Hepatocyte (in vitro differentiated cells): ENCODE results near the gene UCP2.

Experiments
- EZH2phosphoT487 ChIP-seq: fragments of 200-600 bp; sonication (generic); IDR thresholded peaks from one replicate; pipeline ENCODE4 v1.6.1; 2018; ENCODE audit warnings: antibody characterized with exemption, mild to moderate bottlenecking, low read depth, moderate library complexity; ENCODE audit not compliant: unreplicated experiment, severe bottlenecking
- TF ChIP-seq, protein P1 (sequence below): fragments of 200-600 bp; sonication (generic); IDR thresholded peaks from 2 replicates; pipeline ENCODE4 v1.5.1; 2016; ENCODE audit warnings: antibody characterized with exemption, mild to moderate bottlenecking; ENCODE audit not compliant: poor library complexity

DNA sequence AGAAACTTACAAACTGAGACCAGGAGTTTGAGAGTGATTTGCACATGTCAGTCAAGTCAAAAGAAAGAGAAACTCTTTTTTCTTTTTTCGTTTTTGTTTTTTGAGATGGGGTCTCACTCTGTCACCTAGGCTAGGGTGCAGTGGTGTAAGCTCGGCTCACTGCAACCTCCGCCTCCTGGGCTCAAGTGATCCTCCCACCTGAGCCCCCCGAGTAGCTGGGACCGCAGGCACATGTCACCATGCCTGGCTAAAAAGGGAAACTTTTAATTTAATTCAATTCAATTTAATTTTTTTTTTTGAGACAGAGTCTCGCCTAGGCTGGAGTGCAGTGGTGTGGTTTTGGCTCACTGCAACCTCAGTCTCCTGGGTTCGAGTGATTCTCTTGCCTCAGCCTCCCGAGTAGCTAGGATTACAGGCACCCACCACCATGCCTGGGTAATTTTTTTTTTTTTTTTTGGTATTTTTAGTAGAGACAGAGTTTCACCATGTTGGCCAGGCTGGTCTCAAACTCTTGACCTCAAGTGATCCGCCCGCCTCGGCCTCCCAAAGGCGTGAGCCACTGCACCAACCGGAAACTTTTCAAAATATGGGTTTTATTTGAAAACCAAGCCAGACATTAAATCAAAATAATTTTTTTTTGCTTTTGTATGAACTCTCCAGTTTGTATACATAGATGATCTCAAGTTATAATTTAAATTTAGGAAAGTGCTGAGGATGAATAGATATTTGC is 16.4 kb upstream of the UCP2 start:
- TF ChIP-seq, protein P1, sequence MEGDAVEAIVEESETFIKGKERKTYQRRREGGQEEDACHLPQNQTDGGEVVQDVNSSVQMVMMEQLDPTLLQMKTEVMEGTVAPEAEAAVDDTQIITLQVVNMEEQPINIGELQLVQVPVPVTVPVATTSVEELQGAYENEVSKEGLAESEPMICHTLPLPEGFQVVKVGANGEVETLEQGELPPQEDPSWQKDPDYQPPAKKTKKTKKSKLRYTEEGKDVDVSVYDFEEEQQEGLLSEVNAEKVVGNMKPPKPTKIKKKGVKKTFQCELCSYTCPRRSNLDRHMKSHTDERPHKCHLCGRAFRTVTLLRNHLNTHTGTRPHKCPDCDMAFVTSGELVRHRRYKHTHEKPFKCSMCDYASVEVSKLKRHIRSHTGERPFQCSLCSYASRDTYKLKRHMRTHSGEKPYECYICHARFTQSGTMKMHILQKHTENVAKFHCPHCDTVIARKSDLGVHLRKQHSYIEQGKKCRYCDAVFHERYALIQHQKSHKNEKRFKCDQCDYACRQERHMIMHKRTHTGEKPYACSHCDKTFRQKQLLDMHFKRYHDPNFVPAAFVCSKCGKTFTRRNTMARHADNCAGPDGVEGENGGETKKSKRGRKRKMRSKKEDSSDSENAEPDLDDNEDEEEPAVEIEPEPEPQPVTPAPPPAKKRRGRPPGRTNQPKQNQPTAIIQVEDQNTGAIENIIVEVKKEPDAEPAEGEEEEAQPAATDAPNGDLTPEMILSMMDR: no peak
- TF ChIP-seq EZH2phosphoT487: no peak
